ENCODE measurements around the gene POMT2.

- no peak for TF ChIP-seq CTCF (IDR thresholded peaks at IDR 0.05; ENCODE audit: low read depth, low read length)
- no peak for TF ChIP-seq POLR2A (IDR thresholded peaks at IDR 0.05; ENCODE audit: extremely low read depth, insufficient read length)
These were observed 4.5 kb downstream of the POMT2 start for GRCh38 chr14:77316195-77316505.
